Neural cell (in vitro differentiated cells): ENCODE data around the gene TRPV2. TPM values are rescaled to one million over a fixed set of nuclear protein-coding genes. Genes with fewer than 3 reads are reported as not detected.

Source experiments
- H2AFZ ChIP-seq: fragments of 200-600, 300-800 bp; sonication (generic), shearing (Covaris generic); 2 replicates; pipeline ENCODE4 v1.6.0; 2014; ENCODE audit warnings: low read depth, mild to moderate bottlenecking, antibody characterized with exemption, low read length, moderate library complexity
- H3F3A ChIP-seq: fragments of 200-600 bp; shearing (Covaris generic); 2 replicates; pipeline ENCODE4 v1.6.1; 2016; ENCODE audit warnings: mild to moderate bottlenecking, moderate library complexity, mixed read lengths, antibody characterized with exemption, low read length; ENCODE audit not compliant: insufficient read depth, poor library complexity, severe bottlenecking
- H3K27ac ChIP-seq: fragments of 200-600, 300-800 bp; sonication (generic), shearing (Covaris generic); 2 replicates; pipeline ENCODE4 v1.5.1; 2014; ENCODE audit warnings: mild to moderate bottlenecking, low read length, moderate library complexity
- H3K27me3 ChIP-seq: fragments of 300-800, 200-600 bp; sonication (generic), shearing (Covaris generic); 2 replicates; pipeline ENCODE4 v1.6.0; 2014; ENCODE audit warnings: mild to moderate bottlenecking, low read depth, low read length, moderate library complexity; ENCODE audit not compliant: insufficient read depth
- H3K36me3 ChIP-seq: fragments of 300-800, 200-600 bp; sonication (generic), shearing (Covaris generic); 2 replicates; pipeline ENCODE4 v1.5.1; 2014; ENCODE audit warnings: mild to moderate bottlenecking, antibody characterized with exemption, low read length, moderate library complexity; ENCODE audit not compliant: insufficient read depth
- H3K4me2 ChIP-seq: fragments of 300-800, 200-600 bp; sonication (generic), shearing (Covaris generic); 2 replicates; pipeline ENCODE4 v1.6.0; 2014; ENCODE audit warnings: mild to moderate bottlenecking, low read length
- H3K4me3 ChIP-seq: fragments of 300-800, 200-600 bp; sonication (generic), shearing (Covaris generic); 2 replicates; pipeline ENCODE4 v1.5.1; 2014; ENCODE audit warnings: mild to moderate bottlenecking, low read length, moderate library complexity
- H3K79me2 ChIP-seq: fragments of 200-600 bp; shearing (Covaris generic); replicated peaks from 2 replicates; pipeline ENCODE4 v1.6.0; 2014; ENCODE audit warnings: mild to moderate bottlenecking, low read length, moderate library complexity; ENCODE audit not compliant: insufficient read depth
- H3K9ac ChIP-seq: fragments of 300-800, 200-600 bp; sonication (generic), shearing (Covaris generic); 2 replicates; pipeline ENCODE4 v1.6.1; 2016; ENCODE audit warnings: mild to moderate bottlenecking, low read length, mixed read lengths
- H3K9me2 ChIP-seq: fragments of 200-600 bp; shearing (Covaris generic); 2 replicates; pipeline ENCODE4 v1.6.1; 2016; ENCODE audit warnings: mild to moderate bottlenecking, low read length, mixed read lengths; ENCODE audit not compliant: insufficient read depth
- H3K9me3 ChIP-seq: fragments of 200-600, 300-800 bp; sonication (generic), shearing (Covaris generic); 2 replicates; pipeline ENCODE4 v1.6.1; 2016; ENCODE audit warnings: mild to moderate bottlenecking, mixed run types, low read length, moderate library complexity, mixed read lengths
- H4K20me1 ChIP-seq: fragments of 200-600 bp; shearing (Covaris generic); 2 replicates; pipeline ENCODE4 v1.6.1; 2016; ENCODE audit warnings: mild to moderate bottlenecking, mixed run types; ENCODE audit not compliant: insufficient read depth
- EP300 ChIP-seq: fragments of 450-650 bp; conservative IDR thresholded peaks from 2 replicates; pipeline ENCODE4 v1.6.1; 2014; ENCODE audit warnings: antibody characterized with exemption, mild to moderate bottlenecking, moderate library complexity; ENCODE audit not compliant: poor library complexity, severe bottlenecking
- EZH2 ChIP-seq: fragments of 200-600, 300-800 bp; shearing (Covaris generic), sonication (generic); IDR thresholded peaks from 2 replicates; pipeline ENCODE4 v1.6.1; 2014; ENCODE audit warnings: antibody characterized with exemption, low read length, borderline replicate concordance, mild to moderate bottlenecking; ENCODE audit not compliant: insufficient read depth, poor library complexity, severe bottlenecking
- MXI1 ChIP-seq: fragments of 450-650 bp; conservative IDR thresholded peaks from 2 replicates; pipeline ENCODE4 v1.6.1; 2014; ENCODE audit warnings: antibody characterized with exemption, mild to moderate bottlenecking; ENCODE audit not compliant: poor library complexity, severe bottlenecking
- POLR2AphosphoS5 ChIP-seq: IDR thresholded peaks from 2 replicates; pipeline ENCODE4 v1.6.1; 2012
- RAD21 ChIP-seq: fragments of 450-650 bp; conservative IDR thresholded peaks from 2 replicates; pipeline ENCODE4 v1.6.1; 2014; ENCODE audit warnings: antibody characterized with exemption, mild to moderate bottlenecking, moderate library complexity
- SMC3 ChIP-seq: fragments of 450-650 bp; conservative IDR thresholded peaks from 2 replicates; pipeline ENCODE4 v1.6.1; 2014; ENCODE audit warnings: antibody characterized with exemption, mild to moderate bottlenecking, moderate library complexity; ENCODE audit not compliant: poor library complexity
- TAF1 ChIP-seq: IDR thresholded peaks from 2 replicates; pipeline ENCODE4 v1.6.1; 2012; ENCODE audit warnings: low read depth
- polyA plus RNA-seq: library from polyadenylated mRNA; depleted of rRNA; stranded (reverse); fragments of >200 nt; gene quantifications from 2 replicates; pipeline ENCODE4 v1.2.3, GENCODE V29; 2014
- TF ChIP-seq, protein P1 (sequence below): fragments of 450-650 bp; IDR thresholded peaks from 2 replicates; pipeline ENCODE4 v1.5.1; 2014; ENCODE audit warnings: antibody characterized with exemption, mild to moderate bottlenecking, moderate library complexity; ENCODE audit not compliant: poor library complexity, severe bottlenecking
- TF ChIP-seq, protein P2 (sequence below): IDR thresholded peaks from 2 replicates; pipeline ENCODE4 v1.6.1; 2012; ENCODE audit warnings: borderline replicate concordance

TRPV2 gene
- polyA plus RNA-seq, 1 donor from 2014 or later: not detected

DNA sequence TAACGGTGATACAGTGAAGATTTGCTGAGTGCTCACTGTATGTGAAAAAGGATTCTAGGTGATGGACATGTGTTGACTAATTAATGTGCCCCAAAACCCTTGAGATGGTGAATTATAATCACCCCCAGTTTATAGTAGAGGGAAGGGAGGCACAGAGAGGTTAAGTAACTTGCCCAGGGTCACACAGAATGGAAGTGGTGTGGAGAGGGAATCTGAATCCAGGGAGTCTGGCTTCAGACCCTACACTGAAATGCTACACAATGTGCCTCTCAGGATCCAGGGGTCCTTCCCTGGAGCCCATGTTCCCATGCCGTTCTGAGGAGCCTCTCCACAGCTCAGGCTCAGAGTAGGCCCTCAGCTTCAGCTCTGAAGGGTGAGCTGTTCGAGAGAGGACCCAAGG lies 11.6 kb downstream of the TRPV2 start:
- Histone ChIP-seq H3K4me3 (no peak overlapping the region), H4K20me1 (no peaks in the 10 kb centered on the region), H3K27me3 (no peaks in the 10 kb centered on the region), H2AFZ (no peak overlapping the region), H3K9me2 (no peaks in the 10 kb centered on the region), H3K4me2 (no peak overlapping the region), H3K36me3 (no peaks in the 10 kb centered on the region), H3K9me3 (no peaks in the 10 kb centered on the region), H3K27ac (no peak overlapping the region), H3K79me2 (no peaks in the 10 kb centered on the region), H3F3A (no peaks in the 10 kb centered on the region), H3K9ac (no peak overlapping the region)
- no peak for TF ChIP-seq TAF1

DNA sequence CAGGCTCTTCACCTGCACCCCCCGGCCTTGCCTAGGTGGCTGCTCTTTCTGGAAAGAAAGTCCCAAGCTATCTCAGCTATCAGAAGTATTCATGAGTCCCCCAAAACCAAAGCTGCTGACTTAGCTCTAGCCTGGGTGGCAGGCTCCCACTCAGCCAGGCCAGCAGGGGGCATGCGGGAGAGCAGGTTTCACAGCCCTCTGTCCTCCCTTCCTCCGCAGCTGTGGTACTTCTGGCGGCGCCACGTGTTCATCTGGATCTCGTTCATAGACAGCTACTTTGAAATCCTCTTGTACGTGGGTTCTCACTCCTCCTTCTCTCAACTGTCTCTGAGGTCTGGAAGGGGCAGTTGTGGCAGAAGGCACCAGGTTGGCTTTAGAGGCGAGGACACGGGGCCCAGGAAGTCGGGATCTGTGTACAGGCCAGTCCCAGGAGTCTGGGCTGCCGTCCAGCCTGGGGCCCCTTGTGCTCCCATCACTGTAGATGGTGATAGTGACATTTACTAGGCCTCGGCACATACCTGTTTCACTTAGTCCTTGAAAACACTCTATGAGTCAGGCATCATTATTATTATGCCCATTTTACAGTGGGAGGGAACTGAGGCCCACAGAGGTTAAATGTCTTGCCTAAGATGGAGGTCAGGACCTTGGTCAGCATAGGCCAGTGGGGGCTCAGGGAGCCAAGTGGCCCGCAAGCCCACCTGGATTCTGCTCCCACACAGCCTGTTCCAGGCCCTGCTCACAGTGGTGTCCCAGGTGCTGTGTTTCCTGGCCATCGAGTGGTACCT lies 12.9 kb downstream of the TRPV2 start:
- no peaks in the 10 kb centered on the region for H4K20me1 ChIP-seq
- no peaks in the 10 kb centered on the region for H3K27me3 ChIP-seq
- H3K27ac ChIP-seq: no peak overlapping the region
- H3K4me2 ChIP-seq: no peak overlapping the region
- H3K36me3 ChIP-seq: no peaks in the 10 kb centered on the region
- H3K4me3 ChIP-seq: no peak overlapping the region
- H3F3A ChIP-seq: no peaks in the 10 kb centered on the region
- H3K9me3 ChIP-seq: no peaks in the 10 kb centered on the region
- no peak overlapping the region for H2AFZ ChIP-seq
- TF ChIP-seq RAD21 (no peak), EP300 (no peak), SMC3 (no peak), MXI1 (no peak), POLR2AphosphoS5 (no peak), EZH2 (no peak), TAF1 (no peak)
- TF ChIP-seq, protein P1, sequence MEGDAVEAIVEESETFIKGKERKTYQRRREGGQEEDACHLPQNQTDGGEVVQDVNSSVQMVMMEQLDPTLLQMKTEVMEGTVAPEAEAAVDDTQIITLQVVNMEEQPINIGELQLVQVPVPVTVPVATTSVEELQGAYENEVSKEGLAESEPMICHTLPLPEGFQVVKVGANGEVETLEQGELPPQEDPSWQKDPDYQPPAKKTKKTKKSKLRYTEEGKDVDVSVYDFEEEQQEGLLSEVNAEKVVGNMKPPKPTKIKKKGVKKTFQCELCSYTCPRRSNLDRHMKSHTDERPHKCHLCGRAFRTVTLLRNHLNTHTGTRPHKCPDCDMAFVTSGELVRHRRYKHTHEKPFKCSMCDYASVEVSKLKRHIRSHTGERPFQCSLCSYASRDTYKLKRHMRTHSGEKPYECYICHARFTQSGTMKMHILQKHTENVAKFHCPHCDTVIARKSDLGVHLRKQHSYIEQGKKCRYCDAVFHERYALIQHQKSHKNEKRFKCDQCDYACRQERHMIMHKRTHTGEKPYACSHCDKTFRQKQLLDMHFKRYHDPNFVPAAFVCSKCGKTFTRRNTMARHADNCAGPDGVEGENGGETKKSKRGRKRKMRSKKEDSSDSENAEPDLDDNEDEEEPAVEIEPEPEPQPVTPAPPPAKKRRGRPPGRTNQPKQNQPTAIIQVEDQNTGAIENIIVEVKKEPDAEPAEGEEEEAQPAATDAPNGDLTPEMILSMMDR: no peak
- TF ChIP-seq, protein P2, sequence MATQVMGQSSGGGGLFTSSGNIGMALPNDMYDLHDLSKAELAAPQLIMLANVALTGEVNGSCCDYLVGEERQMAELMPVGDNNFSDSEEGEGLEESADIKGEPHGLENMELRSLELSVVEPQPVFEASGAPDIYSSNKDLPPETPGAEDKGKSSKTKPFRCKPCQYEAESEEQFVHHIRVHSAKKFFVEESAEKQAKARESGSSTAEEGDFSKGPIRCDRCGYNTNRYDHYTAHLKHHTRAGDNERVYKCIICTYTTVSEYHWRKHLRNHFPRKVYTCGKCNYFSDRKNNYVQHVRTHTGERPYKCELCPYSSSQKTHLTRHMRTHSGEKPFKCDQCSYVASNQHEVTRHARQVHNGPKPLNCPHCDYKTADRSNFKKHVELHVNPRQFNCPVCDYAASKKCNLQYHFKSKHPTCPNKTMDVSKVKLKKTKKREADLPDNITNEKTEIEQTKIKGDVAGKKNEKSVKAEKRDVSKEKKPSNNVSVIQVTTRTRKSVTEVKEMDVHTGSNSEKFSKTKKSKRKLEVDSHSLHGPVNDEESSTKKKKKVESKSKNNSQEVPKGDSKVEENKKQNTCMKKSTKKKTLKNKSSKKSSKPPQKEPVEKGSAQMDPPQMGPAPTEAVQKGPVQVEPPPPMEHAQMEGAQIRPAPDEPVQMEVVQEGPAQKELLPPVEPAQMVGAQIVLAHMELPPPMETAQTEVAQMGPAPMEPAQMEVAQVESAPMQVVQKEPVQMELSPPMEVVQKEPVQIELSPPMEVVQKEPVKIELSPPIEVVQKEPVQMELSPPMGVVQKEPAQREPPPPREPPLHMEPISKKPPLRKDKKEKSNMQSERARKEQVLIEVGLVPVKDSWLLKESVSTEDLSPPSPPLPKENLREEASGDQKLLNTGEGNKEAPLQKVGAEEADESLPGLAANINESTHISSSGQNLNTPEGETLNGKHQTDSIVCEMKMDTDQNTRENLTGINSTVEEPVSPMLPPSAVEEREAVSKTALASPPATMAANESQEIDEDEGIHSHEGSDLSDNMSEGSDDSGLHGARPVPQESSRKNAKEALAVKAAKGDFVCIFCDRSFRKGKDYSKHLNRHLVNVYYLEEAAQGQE: no peak
- no peaks in the 10 kb centered on the region for H3K79me2 ChIP-seq
- H3K9ac ChIP-seq: no peak overlapping the region
- H3K9me2 ChIP-seq: no peaks in the 10 kb centered on the region

DNA sequence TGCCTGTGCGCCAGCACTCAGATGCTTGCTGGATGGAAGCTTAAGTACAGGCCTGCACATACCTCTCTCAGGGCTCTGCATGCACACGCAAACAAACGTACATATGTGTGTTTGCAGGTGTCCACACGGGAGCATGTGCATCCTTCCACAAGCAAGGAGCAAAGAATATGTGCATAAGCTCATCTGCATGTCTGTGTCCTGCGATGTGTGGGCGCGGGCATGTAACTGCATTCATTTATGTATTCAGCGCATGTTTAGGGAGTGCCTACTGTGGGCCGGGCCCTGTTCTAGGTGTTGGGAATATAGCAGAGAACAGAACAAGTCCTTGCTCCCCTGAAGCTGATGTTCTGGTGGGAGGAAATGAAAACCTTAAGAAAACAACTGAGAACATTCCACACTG lies 13.7 kb downstream of the TRPV2 start:
- no peaks in the 10 kb centered on the region for H3F3A ChIP-seq
- H3K9ac ChIP-seq: no peak overlapping the region
- no peaks in the 10 kb centered on the region for H3K9me2 ChIP-seq
- TF ChIP-seq POLR2AphosphoS5 (no peak), TAF1 (no peak), MXI1 (no peak), RAD21 (no peak), EZH2 (no peak), EP300 (no peak), SMC3 (no peak)
- TF ChIP-seq, protein P1: no peak
- TF ChIP-seq, protein P2: no peak
- H3K36me3 ChIP-seq: no peaks in the 10 kb centered on the region
- no peaks in the 10 kb centered on the region for H4K20me1 ChIP-seq
- no peak overlapping the region for H3K27ac ChIP-seq
- H3K79me2 ChIP-seq: no peaks in the 10 kb centered on the region
- no peaks in the 10 kb centered on the region for H3K9me3 ChIP-seq
- no peak overlapping the region for H3K4me2 ChIP-seq
- H3K4me3 ChIP-seq: no peak overlapping the region
- H3K27me3 ChIP-seq: no peaks in the 10 kb centered on the region
- H2AFZ ChIP-seq: no peak overlapping the region
